Measurements from ENCODE around the gene HOXD3.

The HOXD3 gene

DNA sequence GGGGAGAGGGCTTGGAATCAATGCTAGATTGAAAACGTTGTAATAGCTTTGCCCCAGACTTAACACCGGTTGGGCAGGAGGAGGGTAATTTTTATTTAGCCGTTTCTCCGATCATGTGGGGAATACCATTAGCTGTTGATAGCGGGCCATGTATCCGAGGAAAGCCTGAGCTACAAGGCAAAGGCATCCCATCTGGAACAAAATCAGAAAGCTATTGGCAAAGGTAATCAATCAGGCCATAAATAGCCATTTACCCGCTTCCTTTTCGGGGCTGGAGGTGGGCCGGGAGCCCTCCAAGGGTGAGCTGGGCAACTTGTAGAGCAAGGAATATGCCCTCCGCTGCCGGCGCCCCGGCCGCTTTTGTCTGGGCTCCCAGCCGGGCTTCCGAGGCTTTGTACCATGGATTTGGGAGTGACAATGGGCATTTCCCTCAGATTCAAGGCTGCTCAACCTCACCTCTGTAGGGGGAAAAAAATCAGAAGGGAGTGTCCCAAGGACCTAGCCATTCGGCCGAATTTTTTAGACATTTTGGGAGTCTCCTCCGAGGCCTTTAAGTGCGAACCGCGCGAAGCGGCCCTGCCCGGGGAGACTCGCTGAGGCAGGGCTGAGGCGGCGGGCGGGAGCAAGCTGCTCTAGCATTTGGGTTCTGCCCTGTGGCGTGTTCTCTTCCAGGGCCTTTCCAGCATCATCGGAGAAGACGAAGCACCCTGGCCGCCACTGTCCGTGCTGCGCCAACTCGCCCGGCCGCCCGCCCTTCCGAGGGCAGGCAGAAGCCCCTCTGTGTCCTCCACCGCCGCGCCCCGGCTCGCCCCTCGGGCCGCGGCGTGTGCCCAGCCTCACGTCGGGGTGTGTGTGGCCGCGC is 35.7 kb upstream of the HOXD3 start:
- DNase-seq: no peak

DNA sequence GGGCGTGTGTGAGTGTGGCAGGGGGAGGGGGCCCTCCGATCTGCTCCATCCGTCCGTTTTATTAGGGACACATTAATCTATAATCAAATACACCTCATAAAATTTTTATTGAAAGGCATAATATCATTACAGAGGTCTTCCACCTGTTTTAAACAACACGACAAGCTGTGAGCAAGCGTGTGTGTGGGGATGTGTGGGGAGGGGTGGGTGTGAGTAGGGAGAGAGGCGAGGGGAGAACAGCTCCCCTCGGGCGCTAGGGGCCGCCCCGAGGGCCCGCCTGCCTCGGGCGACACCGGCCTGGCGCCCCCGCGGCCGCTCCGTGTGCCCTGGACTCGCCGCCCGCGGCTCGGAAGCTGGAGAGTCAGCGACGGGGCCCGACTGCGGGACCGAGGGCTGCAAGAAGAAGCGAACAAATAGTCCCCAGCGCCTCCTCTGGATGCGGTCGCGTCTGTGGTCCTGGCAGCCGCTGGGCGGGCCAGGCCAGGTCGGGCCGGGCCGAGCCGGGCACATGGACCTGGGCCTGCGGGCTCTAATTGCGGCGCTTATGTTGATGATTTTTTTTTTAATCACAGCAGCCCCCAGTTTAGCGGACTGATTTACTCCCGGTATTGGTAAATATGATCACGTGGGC is 34.9 kb upstream of the HOXD3 start:
- peak in 1 of 3 donors; percentile 38 for DNase-seq

DNA sequence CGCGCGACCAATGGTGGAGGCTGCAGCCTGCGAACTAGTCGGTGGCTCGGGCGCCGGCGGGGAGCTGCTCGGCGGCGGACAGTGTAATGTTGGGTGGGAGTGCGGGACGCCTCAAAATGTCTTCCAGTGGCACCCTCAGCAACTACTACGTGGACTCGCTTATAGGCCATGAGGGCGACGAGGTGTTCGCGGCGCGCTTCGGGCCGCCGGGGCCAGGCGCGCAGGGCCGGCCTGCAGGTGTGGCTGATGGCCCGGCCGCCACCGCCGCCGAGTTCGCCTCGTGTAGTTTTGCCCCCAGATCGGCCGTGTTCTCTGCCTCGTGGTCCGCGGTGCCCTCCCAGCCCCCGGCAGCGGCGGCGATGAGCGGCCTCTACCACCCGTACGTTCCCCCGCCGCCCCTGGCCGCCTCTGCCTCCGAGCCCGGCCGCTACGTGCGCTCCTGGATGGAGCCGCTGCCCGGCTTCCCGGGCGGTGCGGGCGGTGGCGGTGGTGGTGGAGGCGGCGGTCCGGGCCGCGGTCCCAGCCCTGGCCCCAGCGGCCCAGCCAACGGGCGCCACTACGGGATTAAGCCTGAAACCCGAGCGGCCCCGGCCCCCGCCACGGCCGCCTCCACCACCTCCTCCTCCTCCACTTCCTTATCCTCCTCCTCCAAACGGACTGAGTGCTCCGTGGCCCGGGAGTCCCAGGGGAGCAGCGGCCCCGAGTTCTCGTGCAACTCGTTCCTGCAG is 34.3 kb upstream of the HOXD3 start, which contains the start of gene HOXD9:
Gene HOXD9, plus strand, starts transcription at position 37 of the 728 bp plus-strand sequence. Its CDS starts 50 bp downstream, at position 87.
- peak in 2 of 3 donors; percentile 38 to 47 for DNase-seq

DNA sequence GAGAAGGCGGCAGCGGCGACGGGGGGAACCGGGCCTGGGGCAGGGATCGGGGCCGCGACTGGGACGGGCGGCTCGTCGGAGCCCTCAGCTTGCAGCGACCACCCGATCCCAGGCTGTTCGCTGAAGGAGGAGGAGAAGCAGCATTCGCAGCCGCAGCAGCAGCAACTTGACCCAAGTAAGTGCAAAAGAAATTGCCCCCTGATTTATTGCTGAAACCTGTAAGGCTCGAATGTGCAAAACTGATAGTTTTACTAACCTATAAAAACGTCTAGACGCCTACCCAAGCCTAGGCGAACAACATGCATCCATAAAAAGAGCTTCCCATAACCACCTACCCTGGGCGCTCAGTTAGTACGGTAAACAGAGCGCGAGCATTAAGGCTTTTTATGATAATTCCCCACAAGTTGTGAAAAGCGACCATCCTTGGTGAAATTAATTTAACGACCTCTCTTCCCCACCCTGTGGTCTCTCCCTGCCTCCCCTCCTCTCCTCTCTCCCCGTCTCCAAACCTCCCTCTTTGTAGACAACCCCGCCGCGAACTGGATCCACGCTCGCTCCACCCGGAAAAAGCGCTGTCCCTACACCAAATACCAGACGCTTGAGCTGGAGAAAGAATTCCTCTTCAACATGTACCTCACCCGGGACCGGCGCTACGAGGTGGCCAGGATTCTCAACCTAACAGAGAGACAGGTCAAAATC is 33.5 kb upstream of the HOXD3 start:
- no peak for DNase-seq

DNA sequence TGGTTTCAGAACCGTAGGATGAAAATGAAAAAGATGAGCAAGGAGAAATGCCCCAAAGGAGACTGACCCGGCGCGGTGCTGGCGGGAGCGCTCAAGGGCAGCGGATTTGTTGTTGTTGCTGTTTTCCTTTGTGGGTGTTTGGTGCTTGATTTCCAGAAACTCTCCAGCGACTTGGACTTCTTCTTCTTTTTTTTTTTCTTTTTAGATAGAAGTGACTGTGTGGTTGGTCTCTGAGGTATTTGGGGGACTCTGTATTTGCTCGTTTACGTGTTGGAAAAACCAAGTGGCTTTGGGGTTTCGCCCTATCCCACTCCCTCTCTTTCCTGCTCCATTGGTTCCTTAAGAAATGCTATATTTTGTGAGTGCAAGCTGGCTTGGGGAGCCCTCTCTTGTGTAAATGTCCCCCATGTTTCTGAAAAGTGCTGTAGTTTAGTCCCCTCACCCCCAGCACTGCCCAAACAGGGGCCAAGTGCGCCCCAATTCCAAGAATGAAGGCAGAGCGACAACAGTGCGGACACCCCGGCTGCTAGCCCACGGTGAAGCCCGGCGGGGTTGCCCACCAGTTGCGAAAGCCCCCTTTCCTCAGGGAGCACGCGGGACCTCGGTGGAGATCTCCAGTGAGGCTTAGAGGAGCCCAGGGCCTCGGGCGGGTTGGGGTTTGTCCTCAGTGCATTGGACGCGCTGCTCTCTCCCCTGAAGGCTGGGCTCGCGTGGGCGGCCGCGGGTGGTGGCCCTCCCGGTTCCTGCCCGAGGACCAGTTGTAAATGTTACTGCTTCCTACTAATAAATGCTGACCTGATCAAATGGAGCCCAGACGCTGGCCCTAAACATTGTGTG is 32.8 kb upstream of the HOXD3 start:
- no peak for DNase-seq

DNA sequence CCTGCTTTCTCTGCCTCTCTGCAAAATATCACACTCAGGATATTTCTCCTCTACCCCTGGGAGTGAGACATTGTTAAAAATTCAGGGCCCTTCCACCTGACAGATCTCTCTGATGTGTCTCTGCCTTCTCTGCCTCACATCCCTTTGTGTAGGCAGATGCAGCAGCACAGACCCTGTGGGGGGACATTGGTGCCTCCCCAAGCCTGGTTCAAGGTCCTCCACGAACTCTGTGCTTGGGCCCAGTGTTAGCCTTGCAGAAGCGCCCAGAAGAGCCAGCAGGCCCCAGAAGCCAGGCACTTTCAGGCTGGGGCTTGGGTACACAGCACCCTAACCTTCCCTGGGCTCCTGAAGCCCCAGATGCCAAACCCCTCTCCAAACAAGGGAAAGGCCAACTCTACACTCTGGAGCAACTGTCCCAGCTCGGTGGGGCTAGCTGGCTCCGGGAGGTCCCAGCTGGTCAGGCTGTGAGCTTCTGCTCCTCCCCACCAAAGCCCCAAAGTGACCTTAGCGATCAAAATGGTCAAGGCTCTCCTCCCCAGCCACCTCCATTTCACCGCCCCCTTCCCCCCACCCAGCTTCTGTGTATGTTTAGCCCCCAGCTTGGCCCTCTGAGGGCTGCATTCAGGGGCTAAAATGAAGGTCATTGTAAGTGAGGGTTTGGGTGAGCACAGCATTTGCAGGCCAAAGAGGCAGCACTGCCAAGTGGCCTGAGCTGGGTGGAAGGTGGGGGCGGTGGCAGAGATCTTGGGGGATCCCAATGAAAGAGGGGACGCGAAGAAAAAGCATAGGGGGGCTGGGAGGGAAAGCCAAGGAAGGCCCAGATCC is 31.9 kb upstream of the HOXD3 start:
- DNase-seq: no peak

DNA sequence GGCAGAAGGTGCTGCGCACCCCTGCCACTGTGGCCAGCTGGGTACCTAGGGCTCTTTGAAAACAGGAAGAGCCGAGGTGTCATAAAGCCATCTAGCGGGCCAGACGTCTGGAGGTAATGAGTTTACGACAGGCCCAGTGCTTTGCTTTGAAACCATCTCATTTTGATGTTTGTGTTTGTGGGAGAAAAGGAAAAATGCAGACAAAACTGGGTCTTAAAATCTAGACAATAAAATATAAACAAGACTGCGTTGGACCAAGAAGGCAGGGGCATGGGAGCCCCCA is 31.4 kb upstream of the HOXD3 start:
- no peak for DNase-seq

DNA sequence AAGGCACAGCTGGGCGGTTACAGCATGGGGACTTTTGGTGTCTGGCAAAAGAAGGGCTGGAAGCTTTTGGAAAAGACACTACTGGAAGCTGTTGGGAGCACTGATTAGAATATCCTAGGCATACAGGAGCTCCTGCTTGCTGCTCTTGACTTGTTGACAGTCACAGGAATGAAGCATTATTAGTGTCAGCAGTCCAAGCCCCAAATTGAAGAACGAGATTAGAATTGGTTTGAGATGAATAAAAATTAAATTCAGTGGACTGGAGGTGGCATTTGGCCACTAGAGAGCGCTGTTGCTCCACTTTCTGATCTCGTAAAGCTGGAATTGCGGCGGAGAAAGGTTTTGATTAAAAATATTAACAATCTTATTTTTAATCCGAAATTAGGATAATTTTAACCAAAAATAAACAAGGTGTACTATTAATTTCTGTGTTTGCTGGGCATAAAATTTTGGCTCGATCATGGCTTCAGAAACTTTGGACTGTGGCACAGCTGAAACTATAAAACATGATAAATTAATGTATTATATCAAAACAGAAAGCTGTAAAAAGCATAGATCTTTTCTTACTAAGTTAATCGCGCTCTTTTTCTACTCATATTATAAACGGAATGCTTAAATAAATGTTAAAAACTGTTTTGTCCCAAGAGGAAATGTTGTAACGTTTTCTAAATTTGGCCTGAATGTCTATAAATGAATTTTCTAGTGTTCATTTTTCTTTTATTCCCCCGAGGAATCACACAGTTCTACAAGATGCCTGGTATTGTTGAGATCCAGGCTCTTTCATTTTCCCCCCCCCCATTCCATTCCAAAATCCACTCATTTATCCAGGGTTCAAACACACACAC is 30.0 kb upstream of the HOXD3 start:
- DNase-seq: peak; percentile 80 to 87 (median 86)

DNA sequence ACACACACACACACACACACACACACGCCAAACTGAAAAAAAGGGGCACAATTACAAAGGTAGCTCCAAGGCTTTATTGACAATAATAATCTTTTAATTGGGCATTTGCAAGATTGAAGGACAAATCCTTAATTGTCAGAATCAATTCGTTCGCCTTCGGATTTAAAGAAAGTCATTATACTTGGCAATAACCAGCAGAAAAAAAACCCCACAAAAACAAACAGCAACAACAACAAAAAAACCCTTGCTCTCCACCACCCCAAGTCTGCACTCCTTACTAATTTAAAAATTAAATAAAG is 29.4 kb upstream of the HOXD3 start:
- no peak for DNase-seq

DNA sequence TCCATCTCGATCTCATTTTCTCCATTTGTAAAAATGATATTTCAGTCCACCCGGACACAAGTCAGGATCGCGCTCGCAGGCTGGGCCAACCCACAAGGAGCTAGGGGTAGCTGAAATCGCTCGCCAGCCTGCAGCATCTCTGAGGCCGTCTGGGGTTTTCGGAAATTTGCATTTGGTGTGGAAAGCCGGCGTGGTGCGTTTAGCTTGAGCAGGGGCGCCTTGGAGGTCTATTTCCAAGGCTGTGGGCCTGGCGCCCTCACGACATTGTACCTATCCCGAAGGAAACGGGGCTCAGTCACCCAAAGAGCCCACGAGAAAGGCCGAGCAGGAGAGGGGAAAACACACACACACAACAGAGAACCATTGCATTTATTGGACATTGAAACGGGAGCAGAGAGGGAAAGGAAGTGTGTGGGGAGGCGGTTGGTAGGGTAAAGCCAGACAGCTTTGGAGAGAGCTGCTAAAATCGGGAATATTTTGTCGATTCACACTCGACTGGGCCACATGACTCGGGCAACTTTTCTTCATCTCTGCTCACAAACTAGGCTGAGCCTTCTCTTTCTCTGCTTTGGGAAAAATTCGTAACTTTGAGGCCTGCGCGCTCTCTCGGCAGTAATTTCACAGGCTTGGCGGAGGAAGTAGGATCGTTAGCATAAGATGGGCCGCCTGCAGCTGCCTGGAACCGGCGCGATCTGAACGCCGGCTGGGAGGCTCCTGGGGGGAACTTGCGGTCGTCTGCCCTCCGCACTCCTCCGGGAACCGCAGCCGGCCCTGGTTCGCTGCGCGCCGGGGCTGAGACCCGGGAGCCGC is 28.7 kb upstream of the HOXD3 start:
- DNase-seq: no peak

DNA sequence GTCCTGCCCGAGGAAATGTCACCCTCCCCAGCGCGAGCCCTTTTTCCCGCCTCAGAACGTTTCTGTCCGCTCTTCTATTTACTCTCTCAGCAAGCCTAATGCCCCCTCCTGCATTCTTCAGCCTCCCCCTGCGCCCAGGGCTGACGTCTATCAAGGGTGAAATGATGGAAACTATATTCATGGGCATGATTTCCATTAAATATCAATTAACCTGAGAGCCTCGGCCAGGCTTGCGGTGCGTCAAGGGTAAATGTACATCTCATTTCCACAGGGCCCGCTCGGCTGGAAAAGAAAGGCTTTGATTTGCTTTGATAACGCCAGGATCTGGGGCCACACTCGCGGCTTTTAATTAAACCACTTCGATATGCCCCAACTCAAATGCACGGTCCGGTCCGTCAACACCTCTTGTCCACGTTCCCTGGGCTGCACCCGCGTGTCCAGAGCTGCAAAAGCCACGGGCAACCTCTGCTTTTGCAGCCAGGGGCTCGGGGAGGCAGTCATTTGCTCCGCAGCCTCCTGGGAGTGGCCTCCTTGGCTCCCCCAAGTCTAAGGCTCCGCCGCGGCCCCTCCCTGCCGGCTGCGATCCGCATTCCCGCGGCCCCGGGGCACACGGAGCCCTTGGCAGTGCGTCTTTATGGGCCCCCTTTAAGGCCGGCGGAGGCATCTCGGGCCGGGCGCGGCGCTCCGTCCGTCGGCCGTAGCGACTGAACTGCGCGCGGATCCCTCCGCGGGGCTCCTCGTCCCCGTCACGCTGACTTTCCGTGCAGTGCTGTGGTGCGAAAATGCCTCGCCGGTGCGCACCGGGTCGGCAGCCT is 27.9 kb upstream of the HOXD3 start, which contains the start of gene HOXD8:
Gene HOXD8, plus strand, starts transcription at position 724 of the 815 bp plus-strand sequence. CDS start 662 bp downstream, outside the sequence.
- peak; percentile 41 to 69 (median 49) for DNase-seq

DNA sequence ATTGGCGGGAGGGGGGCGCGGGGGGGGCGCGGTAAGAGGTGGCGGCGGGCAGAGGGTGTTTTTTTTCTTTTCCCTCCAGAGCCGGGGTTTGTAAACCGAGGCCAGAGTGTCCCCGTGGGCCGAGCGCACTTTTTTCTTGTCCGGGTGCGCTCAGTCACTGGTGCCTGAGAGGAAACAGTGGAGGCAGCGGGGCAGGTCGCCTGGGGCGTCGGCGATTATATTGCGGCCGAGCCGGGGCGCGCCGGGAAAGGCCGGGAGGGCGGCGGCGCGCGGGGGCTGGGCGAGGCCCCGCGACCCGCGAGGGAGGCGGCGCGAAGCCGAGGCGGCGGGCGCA is 27.3 kb upstream of the HOXD3 start:
- DNase-seq: no peak

DNA sequence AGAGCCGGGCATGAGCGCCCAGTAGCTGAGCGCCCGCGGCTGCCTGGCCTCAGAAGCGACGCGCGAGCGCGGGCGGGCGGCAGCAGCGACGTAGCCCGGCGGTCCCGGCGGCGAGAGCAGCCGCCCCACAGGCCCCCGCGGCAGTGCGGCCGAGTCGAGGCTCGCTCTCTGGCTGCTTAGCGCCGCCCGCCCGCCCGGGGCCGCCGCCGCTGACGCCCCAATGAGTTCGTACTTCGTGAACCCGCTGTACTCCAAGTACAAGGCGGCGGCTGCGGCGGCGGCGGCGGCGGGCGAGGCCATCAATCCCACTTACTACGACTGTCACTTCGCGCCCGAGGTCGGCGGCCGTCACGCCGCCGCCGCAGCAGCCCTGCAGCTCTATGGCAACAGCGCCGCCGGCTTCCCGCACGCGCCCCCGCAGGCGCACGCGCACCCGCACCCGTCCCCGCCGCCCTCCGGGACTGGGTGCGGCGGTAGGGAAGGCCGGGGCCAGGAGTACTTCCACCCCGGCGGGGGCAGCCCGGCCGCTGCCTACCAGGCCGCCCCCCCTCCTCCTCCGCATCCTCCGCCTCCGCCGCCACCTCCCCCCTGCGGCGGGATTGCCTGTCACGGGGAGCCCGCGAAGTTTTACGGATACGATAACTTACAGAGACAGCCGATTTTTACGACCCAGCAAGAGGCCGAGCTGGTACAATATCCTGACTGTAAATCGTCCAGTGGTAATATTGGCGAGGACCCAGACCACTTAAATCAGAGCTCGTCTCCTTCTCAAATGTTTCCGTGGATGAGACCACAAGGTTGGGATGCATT is 26.8 kb upstream of the HOXD3 start:
- peak in 2 of 3 donors; percentile 49 to 59 for DNase-seq

DNA sequence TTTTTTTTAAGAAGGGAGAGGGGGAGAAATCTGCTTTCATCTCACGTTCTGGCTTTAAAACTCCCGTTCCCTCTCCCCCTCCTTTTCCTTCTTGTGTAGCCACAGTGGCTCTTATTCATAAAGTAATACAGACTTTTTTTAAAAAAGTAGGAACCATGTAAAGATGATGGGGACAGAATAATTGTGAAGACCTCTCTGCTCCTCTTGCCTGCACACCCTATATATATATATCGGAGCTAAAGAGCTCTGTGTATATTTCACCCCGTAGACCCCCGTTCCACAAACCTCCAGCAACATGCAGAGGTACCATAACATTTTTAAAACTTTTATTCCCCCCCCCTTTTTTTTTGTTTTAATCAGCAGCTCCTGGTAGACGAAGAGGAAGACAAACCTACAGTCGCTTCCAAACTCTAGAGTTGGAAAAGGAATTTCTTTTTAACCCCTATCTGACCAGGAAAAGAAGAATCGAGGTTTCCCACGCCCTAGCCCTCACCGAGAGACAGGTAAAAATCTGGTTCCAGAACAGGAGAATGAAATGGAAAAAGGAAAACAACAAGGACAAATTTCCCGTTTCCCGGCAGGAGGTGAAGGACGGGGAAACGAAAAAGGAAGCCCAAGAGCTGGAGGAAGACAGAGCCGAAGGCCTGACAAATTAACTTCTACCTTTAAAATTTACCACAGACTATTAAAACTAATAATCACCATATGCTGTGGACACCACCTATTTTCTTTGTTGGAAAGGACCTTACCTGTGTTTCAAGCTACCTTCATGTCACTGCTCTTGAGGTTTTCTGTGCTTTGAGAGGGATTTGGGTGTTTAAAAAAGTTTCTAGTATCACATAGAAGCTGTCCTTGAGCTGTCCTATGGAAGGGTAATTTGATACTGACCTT is 25.9 kb upstream of the HOXD3 start:
- DNase-seq: no peak

DNA sequence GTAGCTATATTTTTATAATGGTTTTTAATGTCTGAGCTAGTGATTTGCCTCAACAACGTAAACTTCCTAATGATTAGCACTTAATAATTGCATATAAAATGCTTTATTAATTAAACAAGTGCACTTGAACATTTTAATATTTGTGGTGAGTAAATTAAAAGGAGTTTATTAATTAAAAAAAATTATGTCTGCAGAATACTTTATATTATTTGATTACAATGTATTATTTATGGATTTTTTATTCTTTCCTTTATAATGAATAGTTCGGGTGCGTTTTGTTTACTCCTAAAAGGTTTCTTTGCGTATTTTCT is 25.3 kb upstream of the HOXD3 start:
- no peak for DNase-seq

DNA sequence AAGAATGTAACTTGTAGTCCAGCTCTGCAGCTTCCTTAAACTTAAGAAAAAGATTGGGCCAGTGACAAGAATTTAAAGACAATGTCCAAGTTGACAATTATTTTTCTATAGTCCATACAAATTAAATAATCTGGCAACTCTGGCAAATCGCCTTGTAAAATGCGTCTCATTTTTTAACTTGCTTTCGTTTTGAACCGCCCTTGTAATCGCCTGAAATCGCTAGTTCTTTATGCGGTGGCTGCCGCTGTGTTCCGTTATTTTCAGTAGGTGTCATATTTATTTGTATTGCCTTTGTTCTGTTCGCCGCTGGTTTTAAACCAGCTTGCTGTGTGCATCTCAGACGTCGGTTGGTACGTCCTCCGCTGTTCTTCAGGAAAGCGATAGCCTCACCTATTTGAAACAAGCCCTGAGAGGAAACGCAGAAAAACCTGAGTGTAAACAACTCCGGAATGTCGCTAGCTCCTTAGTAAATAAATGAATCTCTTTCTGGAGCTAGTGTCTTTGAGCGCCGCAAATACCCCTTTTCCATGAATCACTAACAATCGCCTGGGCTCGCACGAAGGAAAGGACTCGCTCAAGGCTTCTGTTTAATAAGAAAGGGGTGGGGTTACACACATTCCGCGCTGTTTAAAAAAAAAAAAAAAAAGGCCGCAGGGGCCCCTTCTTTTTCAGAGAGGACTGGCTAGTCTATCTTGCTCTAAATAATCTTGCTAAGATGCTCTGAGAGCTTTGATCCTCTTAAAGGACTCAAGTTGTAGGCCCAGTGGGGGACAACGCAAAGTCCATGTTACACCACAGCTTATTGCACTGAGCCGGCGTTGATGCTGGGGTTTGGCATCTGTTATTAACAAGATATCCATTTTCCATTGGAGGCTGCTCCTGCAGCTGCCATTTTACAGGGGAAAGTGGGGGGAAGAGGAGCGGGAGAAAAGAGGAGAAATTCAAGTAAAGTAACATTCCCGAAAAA is 24.6 kb upstream of the HOXD3 start:
- DNase-seq: peak; percentile 38 to 49 (median 45)

Data from suppressor macrophage treated with lipopolysaccharide for 1 hour (primary cell).